NAMALWA (cell line): ENCODE measurements around the gene EML3.
"Not testable (repeated sequence)": the region's sequence is repeated elsewhere in the genome, so short reads cannot be mapped to it uniquely, and the experiment has no call there.

Experiments used
- DNase-seq: peaks from one replicate; pipeline ENCODE4 v3.0.0-alpha.2; 2015; ENCODE audit warnings: low spot score

The EML3 gene

GRCh38 chr11:62612366-62613290 is at the start of gene EML3, which contains the start of gene ROM1:
Gene EML3, minus strand, starts transcription at chr11:62612775. Its CDS starts 318 bp downstream, at chr11:62612457.
Gene ROM1, plus strand, starts transcription at chr11:62613257. Its CDS starts 25 bp downstream, at chr11:62613282.
- DNase-seq = peak; percentile 95

- no peak for DNase-seq
Measured at GRCh38 chr11:62656796-62657429, 44.3 kb upstream of the EML3 start.

GRCh38 chr11:62654297-62654696 is 41.7 kb upstream of the EML3 start:
- DNase-seq = no peak

GRCh38 chr11:62652161-62653006 is 39.8 kb upstream of the EML3 start:
- DNase-seq = peak; percentile 41

- not testable (repeated sequence) for DNase-seq
Measured at GRCh38 chr11:62650283-62650682, 37.7 kb upstream of the EML3 start.

GRCh38 chr11:62649486-62649885 is 36.9 kb upstream of the EML3 start:
- DNase-seq = peak; percentile 39

GRCh38 chr11:62648967-62649364 is 36.4 kb upstream of the EML3 start:
- DNase-seq = no peak

GRCh38 chr11:62648185-62648966 is 35.8 kb upstream of the EML3 start:
- DNase-seq = no peak

GRCh38 chr11:62647609-62648005 is 35.0 kb upstream of the EML3 start:
- DNase-seq = no peak

- DNase-seq = no peak
Measured at GRCh38 chr11:62646825-62647608, 34.4 kb upstream of the EML3 start.

GRCh38 chr11:62645946-62646824 is 33.6 kb upstream of the EML3 start, which contains the start of gene GANAB:
Gene GANAB, minus strand, starts transcription at chr11:62646613. Its CDS starts 14 bp downstream, at chr11:62646599.
- peak; percentile 98 for DNase-seq

- peak; percentile 43 for DNase-seq
Measured at GRCh38 chr11:62645671-62645945, 33.0 kb upstream of the EML3 start.

GRCh38 chr11:62644220-62644619 is 31.6 kb upstream of the EML3 start:
- DNase-seq = no peak

GRCh38 chr11:62632492-62632891 is 19.9 kb upstream of the EML3 start:
- DNase-seq = no peak

GRCh38 chr11:62627713-62628112 is 15.1 kb upstream of the EML3 start:
- DNase-seq = peak; percentile 47

GRCh38 chr11:62622476-62623089 is 10.0 kb upstream of the EML3 start:
- DNase-seq = no peak

- DNase-seq = peak; percentile 98
Measured at GRCh38 chr11:62621567-62622470, 9.2 kb upstream of the EML3 start, which contains the start of gene B3GAT3. Gene B3GAT3, minus strand, starts transcription at chr11:62621986. Its CDS starts 39 bp downstream, at chr11:62621947.

GRCh38 chr11:62621027-62621566 is 8.5 kb upstream of the EML3 start:
- no peak for DNase-seq
